Measurements from ENCODE around the gene STOML3. TPM values are rescaled to one million over a fixed set of nuclear protein-coding genes. Genes with fewer than 3 reads are reported as not detected.

STOML3 gene
- total RNA-seq, 4 donors from 2014 or later, result not detected

- WGBS, 2 donors, result 100% methylated on average over 1 of the region's 1 CpG
- TF ChIP-seq POLR2A (IDR thresholded peaks at IDR 0.05) (no peak), CTCF (IDR thresholded peaks at IDR 0.05) (no peak)
- intact Hi-C loops (cut with DNase I; ENCODE audit: low total_unique reads), result no loop called here
- H3K4me3 ChIP-seq (ENCODE audit: low read depth, poor library complexity, severe bottlenecking), result no peak overlapping the region
- DNase-seq (ENCODE audit: low spot score in 2 of 2), result no peak
These were observed 41.5 kb upstream of the STOML3 start for GRCh38 chr13:39032150-39032549.

GRCh38 chr13:39025433-39025839, 34.8 kb upstream of the STOML3 start:
- no peak for DNase-seq (ENCODE audit: low spot score in 2 of 2)
- no peak for TF ChIP-seq CTCF (IDR thresholded peaks at IDR 0.05)
- no peak for TF ChIP-seq POLR2A (IDR thresholded peaks at IDR 0.05)
- H3K4me3 ChIP-seq (ENCODE audit: low read depth, poor library complexity, severe bottlenecking), result no peak overlapping the region
- intact Hi-C loops (cut with DNase I; ENCODE audit: low total_unique reads), result no loop called here
- WGBS, 2 donors, result 61 to 70% methylated on average over 2 of the region's 2 CpGs

- TF ChIP-seq CTCF (IDR thresholded peaks at IDR 0.05) (no peak), POLR2A (IDR thresholded peaks at IDR 0.05) (no peak)
- intact Hi-C loops (cut with DNase I; ENCODE audit: low total_unique reads), result no loop called here
- H3K4me3 ChIP-seq (ENCODE audit: low read depth, poor library complexity, severe bottlenecking), result no peak overlapping the region
- DNase-seq (ENCODE audit: low spot score in 2 of 2), result no peak
These were observed 33.1 kb upstream of the STOML3 start for GRCh38 chr13:39023761-39024160.

- DNase-seq (ENCODE audit: low spot score in 2 of 2), result no peak
- intact Hi-C loops (cut with DNase I; ENCODE audit: low total_unique reads), result no loop called here
- 69 to 71% methylated on average over 2 of the region's 2 CpGs for WGBS, 2 donors
- no peak overlapping the region for H3K4me3 ChIP-seq (ENCODE audit: low read depth, poor library complexity, severe bottlenecking)
- TF ChIP-seq CTCF (IDR thresholded peaks at IDR 0.05) (no peak), POLR2A (IDR thresholded peaks at IDR 0.05) (no peak)
These were observed 32.7 kb upstream of the STOML3 start for GRCh38 chr13:39023316-39023715.

- no peak for DNase-seq (ENCODE audit: low spot score in 2 of 2)
- 89 to 96% methylated on average over 4 of the region's 4 CpGs for WGBS, 2 donors
- intact Hi-C loops (cut with DNase I; ENCODE audit: low total_unique reads), result no loop called here
- no peak overlapping the region for H3K4me3 ChIP-seq (ENCODE audit: low read depth, poor library complexity, severe bottlenecking)
- TF ChIP-seq CTCF (IDR thresholded peaks at IDR 0.05) (no peak), POLR2A (IDR thresholded peaks at IDR 0.05) (no peak)
These were observed 30.3 kb upstream of the STOML3 start for GRCh38 chr13:39020853-39021462.

- WGBS, 2 donors, result 10 to 15% methylated on average over 2 of the region's 2 CpGs
- intact Hi-C loops (cut with DNase I; ENCODE audit: low total_unique reads), result no loop called here
- no peak for TF ChIP-seq POLR2A (IDR thresholded peaks at IDR 0.05)
- TF ChIP-seq CTCF (IDR thresholded peaks at IDR 0.05), result no peak
- H3K4me3 ChIP-seq (ENCODE audit: low read depth, poor library complexity, severe bottlenecking), result no peak overlapping the region
- no peak for DNase-seq (ENCODE audit: low spot score in 2 of 2)
These were observed 26.2 kb upstream of the STOML3 start for GRCh38 chr13:39016787-39017186.

All from lower leg skin (tissue), 4 donors.